Left hindlimb (tissue), 1 donor: ENCODE measurements around the gene VANGL1.

Experiments
- DNase-seq: peaks from one replicate; pipeline ENCODE4 v3.0.0-alpha.2; 2018

VANGL1 gene

DNA sequence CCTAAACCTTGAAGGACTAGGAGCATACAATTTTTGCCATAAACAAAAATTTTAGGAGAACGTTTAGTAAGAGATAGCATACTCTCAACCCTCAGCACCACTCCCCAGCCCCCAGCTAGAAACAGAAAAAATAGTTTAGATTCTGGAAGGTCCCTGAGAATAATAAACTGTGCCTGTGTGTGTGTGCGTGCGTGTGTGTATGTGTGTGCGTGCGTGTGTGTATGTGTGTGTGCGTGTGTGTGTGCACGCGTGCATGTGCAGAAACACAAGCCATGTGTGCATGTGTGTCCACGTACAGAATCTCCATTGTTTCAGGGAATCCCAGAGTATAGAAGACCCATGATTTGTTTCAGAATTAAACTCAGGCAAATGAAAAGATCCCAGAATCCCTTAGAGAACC, 64.2 kb downstream of the VANGL1 start:
- no peak for DNase-seq

DNA sequence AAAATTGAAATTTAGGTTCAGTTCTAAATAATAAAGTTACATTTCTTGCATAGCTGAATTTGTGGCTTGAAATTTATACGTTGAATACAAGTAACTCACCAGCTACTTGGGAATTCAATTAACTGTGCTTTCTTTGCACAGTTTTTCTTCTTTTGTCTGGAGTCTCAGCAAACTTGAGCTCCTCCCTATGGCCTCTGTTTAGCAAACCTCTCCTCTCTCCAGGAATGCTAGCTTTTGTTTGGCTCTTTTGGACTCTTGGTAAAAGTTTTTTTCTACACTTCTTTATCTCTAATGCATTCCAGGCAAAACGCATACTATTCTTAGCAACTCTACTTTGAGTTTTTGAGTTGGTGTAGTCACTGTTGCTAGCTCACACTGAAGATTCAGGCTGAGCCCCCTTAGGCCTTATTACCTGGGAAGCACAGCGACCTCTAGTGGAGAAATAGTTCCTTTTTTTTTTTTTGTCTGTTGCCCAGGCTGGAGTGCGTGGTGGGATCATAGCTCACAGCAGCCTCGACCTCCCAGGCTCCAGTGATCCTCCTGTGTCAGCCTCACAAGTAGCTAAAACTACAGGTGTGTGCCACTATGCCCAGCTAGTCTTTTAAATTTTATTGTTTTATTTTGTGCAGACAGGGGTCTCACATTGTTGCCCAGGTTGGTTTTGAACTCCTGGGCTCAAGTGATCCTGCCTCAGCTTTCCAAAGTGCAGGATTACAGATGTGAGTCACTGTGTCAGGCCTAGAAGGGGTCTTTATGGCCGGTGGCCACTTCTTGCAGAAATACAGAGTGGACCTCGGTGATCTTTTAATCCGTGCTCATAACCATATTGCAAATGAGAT, 65.0 kb downstream of the VANGL1 start:
- DNase-seq: no peak

DNA sequence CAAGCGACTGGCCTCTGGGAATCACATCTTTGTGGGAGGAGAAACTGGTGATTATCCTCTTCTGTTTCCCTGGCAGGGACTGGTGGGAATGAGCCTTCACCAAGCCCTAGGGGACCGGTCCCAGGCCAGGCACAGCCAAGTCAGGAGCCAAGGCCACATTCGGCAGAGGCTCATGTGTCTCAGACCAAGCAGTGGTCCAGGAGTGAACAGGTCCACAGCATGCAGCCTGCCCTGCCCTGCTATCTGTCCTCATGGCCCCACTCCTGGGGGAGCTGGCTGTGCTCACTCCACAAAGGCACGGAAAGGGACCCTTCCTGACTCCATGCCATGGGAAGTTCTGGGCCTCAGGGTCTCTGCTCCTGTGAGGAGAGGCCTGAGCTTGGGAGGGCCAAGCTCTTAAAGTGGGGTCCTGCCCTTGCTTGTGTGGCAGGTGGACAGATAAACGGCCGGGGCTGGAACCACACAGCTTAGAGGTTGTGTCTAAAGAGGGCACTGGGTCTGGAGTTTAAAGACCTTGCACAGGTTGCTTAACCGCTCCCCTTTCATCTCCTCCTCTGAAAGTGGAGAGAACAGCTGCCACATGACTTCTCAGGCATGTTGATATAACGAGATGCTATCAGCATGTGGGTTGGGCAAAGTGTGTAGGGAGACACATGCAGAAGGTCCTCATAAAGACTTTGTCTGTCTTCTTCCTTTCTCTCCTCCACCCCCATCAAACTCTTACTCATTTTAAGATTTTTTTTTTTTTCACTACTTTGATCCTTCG, 69.3 kb downstream of the VANGL1 start:
- no peak for DNase-seq

DNA sequence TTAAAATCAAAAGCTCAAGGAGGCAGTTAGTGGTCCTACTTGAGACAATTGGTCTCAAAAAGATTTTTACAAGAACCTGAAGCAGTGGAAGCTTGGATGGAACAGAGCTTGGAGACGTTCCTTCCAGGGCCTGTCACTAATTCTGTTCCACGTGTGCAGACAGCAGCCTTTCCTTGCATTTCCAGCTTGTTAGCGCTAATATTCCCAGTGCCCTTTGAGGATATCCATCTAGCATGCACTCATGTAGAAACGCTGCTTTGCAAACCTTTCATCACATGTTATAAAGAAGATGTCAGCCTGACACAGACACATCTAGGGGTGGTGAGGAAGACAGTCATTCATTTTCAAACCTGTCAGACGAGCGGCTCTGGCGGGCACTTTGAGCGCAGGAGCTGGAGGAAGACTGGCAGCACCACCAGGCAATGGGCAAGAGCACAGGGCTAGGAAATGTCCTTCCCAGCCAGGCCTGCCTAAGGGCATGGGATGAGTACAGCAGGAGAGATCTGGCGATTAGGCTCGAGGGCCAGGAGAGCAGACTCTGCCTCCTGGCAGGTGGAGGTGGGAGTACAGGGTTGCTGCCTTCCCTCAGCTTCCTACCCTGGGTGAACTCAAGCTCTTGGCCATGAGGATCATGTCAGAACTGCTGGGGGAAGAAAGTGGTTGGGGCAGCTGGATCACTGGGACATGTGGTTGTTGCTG, 71.3 kb downstream of the VANGL1 start:
- DNase-seq: no peak

DNA sequence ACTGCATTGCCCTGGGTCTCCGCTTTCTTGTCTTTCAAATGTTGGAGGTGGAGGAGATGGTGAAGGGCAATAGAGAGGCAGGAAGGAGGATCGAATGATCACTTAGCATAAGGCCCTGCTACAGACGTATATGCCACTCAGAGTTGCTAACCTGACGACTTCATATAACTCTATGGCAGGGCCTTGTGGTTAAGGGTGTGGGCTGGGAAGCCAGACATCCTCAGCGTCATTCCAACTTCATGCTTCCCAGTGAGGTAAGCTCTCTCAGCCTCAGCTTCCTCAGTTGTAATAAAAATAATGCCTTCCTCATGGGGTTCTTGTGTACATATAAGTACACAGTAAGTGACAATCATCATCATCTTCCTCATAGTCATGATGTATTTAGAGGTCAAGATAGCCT, 72.1 kb downstream of the VANGL1 start:
- no peak for DNase-seq

DNA sequence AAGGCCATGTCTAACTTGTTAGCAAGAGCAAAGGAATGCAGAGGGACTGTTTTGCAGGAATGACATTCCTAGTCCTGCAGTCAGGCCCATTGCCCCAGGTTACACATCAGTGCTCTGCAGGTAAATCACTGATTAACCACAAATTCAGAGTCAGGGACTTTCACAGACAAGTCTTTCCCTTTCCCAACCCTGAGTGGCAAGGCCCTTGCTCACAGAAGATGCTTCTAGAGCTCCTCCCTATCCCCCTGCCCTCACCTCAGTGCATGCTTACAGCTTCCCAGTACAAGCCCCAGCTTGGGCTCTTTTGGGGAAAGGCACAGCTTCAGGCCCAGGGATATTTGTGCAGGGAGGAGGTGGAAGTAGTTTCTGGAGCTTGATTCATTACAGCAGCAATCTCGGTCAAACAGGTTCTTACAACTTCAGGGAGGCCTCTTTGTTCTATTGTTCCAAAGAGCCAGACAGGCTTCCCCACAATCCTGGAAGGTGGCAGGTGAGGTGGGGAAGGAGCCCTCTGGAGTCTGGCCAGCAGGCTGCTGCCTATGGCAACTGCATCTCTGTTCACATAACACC, 72.9 kb downstream of the VANGL1 start:
- no peak for DNase-seq

DNA sequence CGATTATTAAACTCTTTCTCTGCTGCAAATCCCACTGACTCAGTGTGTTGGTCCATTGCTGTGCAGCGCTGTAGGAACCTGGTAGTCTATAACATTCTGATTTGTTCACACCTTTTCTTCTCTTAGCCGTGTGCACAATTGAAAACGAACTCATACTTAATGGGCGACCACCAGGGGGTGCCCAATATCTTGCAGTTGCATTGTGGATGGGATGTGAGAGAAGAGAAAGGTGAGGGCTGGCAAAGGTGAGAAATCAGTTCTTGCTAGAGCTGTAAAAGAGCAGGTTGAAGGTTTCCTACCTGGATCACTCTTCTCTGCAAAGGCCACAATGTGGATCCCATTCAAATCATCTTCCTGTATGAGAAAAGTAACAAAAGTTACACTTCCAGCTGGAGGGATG, 75.8 kb downstream of the VANGL1 start:
- no peak for DNase-seq

DNA sequence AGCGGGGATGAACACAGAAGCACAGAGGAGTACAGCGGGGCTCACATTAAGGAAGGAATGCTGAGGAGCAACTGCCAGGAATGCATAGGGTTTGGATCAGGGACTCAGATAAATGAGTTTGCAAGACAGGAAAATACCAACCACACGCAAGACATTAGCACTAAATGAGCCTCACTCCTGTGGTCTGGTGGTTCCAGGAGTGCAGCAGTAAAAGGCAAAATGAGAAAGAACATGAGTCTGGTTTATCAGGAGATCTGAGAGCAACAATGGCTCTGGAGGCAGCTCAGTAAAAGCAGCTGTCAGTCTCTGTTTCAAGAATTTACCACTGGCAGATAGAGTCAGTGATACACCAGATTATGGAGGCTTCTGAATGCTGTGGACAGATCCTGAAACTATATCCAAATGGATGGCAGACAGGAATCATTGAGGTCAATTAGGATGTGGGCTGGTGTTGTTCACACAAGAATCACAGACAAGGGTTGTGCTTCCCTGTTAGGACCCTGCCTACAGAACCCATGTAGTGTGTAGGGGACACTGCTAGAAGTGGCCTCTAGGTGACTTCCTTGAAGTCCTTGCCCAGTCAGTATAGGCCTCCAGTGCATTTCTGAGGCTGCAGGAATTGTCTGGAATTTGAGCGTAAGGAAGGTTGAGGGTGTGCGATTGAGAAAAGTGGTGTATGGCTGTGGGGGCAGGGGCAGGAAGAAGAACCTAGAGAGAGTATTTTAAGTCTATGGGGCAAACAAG, 76.4 kb downstream of the VANGL1 start:
- DNase-seq: no peak

DNA sequence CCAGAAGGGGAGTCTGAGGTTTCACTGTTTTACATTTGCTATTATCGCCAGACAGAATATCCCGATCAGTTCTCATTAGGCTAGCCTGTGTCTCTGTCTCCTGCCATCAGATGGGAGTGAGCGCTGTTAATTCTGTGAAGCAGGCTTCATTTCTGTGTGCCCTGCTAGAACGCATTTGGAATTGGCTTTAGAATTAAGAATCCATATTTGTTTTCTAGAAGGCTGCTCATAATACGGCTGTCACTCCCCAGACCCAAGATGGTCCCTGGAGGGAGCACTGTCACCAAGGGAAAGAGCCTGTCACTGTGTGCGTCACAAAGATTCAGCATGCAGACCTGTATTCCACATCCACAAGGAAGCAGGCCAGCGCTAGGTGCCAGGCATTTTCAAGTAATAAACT, 77.5 kb downstream of the VANGL1 start:
- DNase-seq: no peak

DNA sequence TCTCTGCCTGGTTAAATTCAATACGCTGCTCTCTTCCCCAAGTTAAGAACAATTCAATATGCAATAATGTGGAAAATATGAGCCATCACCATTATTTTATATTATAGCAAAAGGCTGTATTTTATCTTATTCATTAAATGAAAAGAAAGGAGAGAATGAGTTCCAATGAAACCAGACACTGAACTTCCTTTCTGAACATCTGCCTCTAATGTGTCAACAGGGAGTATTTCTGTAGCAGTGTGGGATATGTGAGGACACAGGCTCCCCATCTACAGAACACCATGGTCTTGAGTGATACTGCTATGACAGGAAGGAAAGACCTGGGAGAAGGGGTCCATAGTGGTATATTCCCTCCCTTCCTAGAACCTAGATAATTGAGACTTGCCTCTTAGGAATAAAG, 80.5 kb downstream of the VANGL1 start:
- no peak for DNase-seq

DNA sequence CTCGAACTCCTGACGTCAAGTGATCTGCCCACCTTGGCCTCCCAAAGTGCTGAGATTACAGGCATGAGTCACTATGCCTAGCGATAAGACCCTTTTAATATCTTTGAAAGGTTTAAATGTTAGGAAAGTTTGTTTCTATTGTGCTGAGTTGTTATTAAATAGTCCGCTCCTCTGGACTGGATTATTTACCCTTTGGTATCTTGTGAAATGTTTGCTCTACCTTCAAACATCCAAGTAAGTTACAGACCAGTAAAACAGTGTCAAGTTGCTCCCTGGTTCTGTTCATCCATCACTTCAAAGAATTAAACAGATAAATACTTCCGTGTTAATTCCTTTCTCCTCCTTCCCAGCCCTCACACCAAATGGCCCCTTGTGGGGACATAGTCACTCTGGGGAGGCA, 82.0 kb downstream of the VANGL1 start:
- DNase-seq: no peak

DNA sequence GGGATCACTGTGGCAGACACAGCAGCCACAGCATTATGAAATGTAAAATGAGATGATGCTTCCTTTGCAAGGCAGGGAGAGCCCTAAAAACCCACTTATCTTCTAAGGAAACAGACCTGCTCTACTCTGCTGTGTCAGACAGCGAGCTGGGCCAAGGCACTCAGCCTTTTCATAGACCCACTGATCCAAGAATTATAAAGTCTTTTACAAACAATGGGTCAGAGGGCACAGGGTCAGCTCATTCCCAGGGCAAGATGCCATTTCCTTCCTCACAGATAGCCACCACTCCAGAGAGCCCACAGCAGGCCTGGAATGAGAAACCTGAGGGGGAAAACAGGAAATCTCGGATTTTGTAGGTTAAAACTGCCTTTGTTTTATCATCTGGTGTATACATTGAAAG, 83.8 kb downstream of the VANGL1 start:
- DNase-seq: no peak

DNA sequence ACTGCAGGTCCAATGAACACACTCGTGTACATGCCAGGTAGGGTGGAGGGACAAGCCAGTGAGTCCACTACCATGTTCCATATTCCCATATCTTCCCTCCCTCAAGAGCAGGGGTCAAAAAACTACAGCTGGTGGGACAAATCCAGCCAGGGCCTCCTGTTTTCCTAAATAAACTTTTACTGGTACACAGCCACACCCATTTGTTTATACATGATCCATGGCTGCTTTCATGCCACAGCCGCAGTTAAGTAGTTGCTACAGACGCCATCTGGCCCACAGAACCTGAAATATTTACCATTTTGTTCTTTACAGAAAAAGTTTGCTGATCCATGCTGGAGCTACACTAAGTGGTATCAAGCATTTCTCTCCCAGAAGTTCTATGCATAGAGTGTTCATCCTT, 84.4 kb downstream of the VANGL1 start:
- no peak for DNase-seq

DNA sequence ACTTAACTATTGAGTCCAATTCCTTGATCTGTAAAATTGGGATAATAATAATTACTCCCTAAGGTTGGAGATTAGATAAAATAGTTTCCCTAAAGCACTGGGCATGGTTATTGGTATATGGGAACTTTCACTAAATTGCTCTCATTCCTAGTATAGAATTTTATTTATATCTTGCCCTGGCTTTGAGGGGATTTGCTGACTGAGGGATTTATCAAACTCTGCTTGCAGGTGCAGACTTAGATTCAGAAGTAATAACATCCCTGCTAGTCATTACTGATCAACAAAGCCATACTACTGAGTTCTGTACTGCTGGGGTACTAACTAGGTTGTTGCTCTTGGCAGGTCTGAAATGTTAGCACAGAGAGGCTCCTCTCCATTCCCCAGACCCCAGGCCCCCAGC, 84.8 kb downstream of the VANGL1 start:
- no peak for DNase-seq

DNA sequence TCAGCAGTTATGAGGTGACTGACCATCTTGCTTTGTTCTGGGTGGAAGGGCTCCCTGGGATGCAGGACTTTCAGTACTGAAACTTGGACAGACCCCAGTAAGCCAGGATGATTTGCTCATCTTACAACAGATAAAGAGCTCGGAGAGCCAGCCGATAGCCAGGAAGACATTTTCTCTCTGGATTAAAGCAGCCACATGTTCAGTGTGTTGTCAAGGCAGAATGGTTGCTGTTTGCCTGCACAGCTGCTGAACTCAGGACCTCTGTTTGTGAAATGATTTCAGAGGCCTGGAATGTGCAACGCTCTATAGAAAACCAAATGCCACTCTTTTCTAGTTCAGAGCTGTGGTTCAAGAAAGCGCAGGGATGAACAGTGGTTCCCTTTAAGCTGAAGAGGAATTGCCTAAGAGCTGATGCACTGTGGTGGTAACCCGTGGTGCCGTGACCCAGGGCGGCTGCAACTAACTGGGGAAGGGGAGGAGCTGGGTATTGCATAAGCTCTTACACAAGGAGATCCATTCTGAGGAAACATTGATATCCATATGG, 86.0 kb downstream of the VANGL1 start:
- peak; percentile 68 for DNase-seq

DNA sequence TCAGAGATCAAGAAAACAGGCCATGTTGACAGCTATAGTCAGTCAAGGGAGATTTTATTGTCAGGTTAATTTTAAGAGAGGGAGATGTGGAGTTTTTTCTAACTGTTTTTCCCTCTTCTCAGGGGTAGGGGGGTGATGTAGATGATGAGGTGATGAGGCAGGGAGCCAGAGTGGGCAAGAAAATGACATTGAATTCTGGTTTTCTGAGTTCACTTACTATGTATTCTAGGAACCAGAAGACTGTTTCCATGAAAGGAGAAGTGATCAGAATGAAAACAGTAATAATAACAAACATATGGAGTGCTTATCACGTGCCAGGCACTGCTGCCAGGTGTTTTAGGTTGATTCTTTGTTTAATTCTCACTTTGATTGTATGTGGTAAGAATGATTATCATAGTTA, 86.6 kb downstream of the VANGL1 start:
- peak; percentile 51 for DNase-seq

DNA sequence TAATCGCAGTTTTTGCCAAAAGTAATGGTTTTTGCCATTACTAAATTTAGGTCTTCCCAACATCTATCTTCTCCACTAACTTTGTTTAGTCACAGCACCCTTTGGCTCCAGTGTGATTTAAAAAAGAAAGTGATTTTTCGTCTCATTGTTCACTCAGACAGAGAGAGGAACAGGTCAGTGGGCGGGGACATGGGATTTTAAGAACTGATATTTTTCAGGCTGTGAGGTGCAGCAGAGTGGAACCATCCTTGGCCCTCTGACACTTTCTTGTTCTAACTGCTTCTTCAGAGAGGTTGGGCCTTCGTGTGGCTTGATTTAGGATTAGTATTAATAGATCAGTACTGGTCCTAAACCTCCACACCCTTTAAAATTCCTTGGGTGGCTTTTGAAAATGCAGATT, 88.0 kb downstream of the VANGL1 start:
- no peak for DNase-seq

DNA sequence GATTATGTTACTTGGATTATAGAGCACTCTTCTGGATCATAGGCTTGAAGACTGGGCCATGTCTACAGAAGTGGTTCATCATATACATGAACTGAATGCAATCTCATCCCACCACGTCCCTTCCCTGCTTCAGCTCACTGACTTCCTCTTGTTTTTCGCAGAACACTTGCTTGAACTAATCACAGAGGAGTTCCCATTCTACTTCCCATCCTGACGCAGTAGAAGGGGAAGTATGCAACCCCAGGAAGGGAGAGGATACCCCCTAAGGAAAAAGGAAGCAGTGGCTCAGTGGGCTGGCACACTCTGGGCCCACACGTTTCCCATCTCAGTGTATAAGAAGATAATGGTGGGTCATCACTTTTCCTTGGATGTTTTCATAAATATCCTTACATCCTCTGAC, 90.5 kb downstream of the VANGL1 start:
- DNase-seq: no peak

DNA sequence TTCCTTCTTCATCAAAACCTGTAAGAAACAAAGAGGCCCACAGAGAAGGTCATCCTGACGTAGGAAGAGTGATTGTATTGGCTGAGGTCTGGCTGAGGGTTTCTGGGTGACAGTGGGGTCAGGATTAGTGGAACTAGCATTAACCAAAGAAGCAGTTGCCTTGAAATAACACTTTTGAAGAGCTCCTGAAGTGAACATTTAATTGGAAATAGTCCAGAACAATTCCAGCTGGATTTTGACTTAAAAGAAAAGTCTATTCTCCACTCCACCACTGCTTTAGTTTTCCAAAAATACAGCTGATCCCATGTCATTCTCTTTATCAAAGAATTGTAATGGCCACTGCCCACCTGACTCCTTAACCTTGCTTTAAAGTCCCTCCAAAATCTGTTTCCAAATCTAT, 99.0 kb downstream of the VANGL1 start:
- DNase-seq: no peak

DNA sequence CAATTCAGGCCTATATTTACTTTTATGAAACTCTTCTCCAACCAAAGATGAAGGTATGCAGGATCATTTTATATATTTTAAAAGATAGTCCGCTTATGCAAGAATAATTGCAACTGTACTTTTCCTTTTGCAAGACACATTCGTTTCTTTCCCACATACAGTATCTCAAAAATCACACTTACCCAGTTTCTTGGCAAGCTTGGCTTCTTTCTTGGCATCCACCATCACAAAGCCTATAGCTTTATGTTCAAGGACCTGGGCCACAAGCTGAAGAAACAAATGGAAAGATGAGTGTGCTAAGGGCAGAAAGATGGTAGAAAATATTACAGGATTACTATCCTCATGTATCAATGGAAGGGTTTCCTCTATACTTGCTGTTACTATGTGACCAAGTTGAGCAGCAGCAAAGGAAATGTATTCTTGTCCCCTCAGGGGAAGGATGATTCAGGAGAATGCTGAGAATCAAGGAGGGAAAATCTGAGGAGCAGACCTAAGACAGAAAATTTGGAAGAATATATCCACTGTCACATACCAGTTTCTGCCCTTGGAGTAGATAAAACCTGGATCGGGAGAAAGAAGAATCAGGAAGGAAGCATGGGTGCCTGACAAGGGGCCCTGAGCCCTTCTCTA, 103.0 kb downstream of the VANGL1 start:
- DNase-seq: no peak

DNA sequence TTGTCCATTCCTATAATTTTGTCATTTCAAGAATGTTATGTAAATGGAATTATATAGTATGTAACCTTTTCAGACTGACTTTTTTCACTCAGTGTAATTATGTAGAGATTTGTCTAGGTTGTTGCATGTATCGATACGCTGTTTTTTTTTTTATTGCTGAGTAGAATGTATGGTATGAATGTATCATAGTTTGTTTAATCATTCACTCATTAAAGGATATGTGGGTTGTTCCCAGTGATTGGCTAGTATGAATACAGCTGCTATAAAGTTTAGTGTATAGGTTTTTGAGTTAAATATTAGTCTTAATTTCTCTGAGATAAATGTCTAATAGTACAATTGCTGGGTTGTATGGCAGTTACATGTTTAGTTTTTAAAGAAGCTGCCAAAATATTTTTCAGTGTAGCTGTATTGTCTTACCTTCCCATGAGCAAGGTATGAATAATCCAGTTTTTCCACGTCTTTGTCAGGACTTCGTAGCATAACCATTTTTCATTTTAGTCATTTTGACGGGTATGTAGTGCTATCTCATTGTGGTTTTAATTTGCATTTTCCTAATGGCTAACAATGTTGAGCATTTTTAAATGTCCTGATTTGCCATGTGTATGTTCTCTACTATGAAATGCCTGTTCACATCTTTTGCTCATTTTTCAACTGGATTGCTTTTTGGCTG, 104.4 kb downstream of the VANGL1 start:
- no peak for DNase-seq
